NCI-H187 treated with DMSO at 0.1 percent for 48 hours (cell line): ENCODE measurements around the gene POLR3C.
"Not testable (repeated sequence)": the region's sequence is repeated elsewhere in the genome, so short reads cannot be mapped to it uniquely, and the experiment has no call there.

ENCODE experiments used
- DNase-seq: peaks from one replicate; lab custom pipeline; 2025; lab: John Stamatoyannopoulos, UW

The POLR3C gene, protein sequence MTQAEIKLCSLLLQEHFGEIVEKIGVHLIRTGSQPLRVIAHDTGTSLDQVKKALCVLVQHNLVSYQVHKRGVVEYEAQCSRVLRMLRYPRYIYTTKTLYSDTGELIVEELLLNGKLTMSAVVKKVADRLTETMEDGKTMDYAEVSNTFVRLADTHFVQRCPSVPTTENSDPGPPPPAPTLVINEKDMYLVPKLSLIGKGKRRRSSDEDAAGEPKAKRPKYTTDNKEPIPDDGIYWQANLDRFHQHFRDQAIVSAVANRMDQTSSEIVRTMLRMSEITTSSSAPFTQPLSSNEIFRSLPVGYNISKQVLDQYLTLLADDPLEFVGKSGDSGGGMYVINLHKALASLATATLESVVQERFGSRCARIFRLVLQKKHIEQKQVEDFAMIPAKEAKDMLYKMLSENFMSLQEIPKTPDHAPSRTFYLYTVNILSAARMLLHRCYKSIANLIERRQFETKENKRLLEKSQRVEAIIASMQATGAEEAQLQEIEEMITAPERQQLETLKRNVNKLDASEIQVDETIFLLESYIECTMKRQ

DNA sequence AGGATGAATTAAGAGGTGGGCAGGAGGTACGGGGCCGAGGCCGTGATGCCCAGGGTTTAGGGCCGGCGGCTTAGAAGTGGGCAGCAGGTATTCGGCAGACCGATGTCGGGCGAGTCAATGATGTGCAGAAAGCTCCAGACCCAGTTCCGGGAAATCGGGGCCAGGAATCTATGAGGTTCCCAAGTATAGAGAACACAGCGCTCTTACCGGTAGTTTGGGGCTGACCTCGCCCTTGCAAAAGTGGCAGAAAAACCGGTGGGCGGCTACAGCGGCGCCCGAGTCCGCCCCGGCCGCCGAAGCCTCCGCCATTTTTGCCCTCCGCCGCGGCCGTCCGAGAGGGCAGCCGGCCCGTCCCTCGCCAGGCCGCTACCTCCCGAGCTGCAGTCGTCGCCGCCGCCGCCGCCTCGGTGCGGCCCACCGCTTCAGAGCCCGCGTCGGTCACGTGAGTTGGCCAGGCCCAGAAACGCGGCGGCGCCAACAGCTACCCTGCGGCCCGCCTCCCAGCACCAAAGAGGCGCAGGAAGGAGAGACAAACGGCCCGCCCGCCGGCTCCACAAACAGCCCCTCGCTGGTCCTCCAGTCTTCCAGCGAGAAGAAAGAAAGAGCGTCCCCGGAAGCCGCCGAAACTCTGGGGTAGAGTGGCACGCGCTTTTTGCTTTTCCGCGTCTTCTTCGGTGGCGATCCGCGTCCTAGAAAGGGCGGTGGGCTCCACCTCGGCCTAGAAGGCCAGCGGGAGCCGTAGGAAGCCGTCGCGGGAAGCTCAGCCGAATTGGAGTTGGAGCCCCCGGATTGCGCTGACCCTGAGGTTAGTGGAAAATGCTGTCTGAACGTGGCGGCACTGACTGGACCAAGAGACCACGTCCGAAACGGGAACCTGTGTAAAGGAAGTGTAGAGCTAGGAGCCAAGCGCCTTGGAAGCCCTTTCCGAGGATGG is at the start of gene POLR3C, which contains the start of gene RNF115:
POLR3C (plus strand) TSS at position 636 of the 934 bp plus-strand sequence. CDS start 1,577 bp downstream, outside the sequence.
RNF115 (minus strand) TSS at position 531 of the 934 bp plus-strand sequence; CDS start at position 309, 222 bp downstream.
- DNase-seq = peak; percentile 92

DNA sequence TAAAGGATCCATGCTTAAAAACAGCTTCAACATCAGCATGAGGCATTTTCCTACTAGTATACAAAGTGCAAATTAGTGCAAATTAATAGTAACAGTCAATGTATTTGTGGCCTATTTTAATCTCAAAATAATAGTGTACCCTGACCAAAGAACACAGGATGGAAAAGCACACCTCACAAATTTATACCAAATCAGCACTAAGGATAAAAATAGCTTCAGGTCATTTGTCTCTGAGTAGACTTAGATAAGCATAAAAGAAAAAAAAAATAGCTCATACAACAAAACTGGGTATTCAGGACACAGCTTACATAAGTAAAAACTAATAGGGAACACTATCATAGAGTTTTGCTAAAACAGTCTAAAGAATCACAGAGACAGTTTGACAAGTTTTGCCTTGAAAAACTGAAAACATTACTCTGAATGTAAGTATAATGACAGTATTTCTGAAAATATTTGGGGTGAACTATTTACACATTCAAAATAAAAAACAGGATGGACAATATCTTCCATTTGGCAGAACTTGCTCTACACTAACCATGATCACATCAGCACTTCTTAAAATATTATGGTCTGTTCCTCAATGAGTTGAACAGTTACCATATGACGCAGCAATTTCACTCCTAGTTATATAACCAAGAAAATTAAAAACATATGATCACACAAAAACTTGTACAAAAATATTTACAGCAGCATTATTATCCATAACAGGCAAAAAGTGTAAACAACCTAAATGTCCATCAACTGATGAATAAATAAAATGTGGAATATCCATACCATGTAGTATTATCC is 46.4 kb upstream of the POLR3C start:
- DNase-seq = no peak

DNA sequence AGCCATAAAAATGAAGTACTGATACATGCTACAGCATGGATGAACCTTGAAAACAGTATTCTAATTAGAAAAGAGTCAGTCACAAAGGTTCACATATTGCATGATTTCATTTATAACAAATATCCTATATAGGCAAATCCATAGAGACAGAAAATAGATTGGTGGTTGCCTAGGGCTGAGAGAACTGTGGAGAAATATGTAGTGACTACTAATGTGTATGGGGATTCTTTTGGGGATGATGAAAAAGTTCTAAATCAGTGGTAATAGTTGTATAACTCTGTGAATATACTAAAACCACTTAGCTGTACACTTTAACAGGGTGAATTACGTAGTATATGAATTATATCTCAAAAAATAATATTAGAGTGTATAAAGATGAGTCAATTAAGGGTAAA is 45.9 kb upstream of the POLR3C start:
- no peak for DNase-seq

DNA sequence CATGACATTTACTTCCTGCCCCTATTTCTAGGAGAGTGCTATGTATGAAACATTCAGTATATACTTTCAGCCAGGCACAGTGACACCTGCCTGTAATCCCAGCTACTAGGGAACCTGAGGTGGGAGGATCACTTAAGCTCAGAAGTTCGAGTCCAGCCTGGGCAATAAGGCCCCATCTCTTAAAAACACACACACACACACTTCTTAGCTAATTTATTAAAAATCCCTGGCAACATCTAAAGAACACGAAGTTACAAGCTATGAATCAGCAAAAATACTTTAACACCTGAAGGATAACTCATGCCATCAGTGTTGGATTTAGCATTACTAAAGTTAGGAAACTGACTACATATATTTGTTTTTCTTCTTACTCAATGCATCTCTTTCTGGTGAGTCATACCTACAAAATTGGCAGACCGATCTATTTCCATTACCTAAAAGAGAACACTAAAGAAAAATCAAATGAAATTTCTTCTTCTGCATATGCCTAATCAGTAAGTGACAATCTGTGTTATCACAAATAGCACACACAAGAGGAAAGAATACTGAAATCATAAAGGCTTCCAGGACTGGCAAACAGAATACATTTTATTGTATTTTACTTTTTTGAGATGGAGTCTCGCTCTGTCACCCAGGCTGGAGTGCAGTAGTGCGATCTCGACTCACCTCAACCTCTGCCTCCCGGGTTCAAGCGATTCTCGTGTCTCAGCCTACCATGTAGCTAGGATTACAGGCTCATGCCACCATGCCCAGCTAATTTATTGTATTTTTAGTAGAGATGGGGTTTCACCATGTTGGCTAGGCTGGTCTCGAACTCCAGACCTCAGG is 41.5 kb upstream of the POLR3C start:
- no peak for DNase-seq

DNA sequence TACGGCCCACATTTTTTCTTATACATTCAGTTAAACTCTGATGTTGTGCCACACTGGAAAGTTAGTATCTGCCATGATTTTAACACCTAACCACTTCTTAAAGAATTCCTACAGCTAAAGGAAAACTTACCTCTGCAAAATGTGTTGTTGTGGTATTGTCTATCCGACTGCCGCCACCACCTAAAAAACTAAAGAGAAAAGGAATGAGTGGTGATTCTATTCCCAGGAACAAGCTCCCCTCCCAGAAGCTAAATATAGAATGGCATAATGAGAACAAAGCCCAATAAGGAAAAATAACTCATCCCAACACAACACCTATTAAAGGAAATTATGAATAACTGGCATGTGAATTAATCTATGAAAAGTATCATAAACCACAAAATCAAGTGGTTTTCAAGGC is 39.6 kb upstream of the POLR3C start:
- no peak for DNase-seq

DNA sequence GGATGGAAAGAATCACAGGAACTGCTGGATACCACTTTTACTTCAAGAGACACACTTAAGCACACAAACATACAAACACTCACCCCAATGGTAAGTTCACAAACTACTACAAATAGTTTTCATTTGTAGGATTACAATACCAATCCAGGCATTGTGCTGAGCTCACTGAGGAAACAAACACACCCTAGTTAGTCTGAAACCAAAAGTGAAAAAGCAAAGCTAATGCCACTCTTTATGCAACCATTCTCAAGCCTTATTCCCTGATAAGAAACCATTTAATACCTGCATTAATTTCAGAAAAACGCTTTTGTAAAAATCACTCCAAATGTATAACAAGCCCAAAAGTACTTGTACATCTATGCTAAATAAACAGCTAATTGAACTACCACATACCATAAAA is 38.5 kb upstream of the POLR3C start:
- no peak for DNase-seq

DNA sequence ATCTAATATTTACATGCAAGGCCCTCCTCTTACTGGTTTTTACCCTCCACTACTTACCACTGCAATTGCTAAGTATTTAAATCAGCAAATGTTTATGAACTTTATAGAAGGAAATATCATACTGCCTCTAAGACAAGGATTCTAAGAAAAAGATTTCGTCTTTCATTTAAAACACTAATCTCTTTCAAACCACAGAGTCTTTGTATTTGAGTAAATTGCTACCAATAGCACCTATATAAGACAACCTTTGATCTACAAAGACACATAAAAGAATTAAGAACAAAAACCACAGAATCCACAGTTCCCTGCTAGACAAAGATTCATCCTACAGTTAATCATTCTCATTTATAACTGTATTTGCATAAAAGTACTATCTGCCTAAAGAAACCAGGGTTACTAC is 37.7 kb upstream of the POLR3C start:
- DNase-seq = no peak

DNA sequence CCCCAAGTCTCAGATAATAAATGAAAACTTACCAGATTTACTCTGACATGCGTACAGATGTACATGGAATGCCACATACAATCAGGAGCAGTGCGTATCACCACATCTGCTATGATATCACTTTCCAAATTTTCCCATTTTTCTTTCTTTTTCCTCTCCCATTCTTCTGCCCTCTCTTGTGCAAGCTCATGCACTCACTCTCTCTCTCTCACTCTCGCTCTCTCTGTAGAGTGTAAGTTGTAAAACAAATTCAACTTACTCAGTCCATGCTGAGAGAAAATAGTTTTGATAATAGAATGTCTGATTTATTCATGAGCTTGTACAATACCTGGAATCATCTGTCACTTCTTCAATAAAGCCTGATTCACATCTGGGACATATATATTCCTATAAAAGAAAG is 35.4 kb upstream of the POLR3C start:
- no peak for DNase-seq

DNA sequence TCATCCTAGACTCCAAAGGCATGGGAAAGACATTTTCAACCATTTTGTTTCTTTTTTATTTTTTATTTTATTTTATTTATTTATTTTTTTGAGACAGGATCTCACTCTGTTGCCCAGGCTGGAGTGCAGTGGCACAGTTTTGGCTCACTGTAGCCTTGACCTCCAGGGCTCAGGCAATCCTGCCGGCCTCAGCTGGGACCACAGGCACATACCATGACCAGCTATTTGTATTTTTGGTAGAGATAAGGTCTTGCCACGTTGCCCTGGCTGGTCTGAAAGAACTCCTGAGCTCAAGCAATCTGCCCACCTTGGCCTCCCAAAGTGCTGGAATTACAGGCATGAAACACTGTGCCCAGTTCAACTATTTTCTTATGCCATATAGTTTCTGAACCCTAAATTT is 32.1 kb upstream of the POLR3C start:
- DNase-seq = not testable (repeated sequence)

DNA sequence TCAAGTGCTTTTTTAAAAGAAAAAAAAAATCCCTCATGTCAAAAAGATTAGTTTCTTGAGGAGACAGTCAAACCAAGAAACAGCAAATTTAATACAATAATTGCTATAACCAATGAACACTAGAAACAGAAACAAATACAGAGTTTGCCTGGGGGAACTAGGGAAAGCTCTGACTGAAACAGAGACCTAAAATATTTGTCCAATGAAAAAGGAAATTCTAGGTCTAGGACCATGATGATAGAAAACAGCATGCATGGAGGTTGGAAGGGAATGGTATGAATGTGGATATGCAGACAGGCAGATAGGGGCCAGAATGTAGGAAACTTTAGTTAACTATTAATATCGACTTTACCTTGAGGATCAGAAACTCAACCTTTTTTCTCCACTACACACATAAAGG is 31.5 kb upstream of the POLR3C start:
- DNase-seq = no peak

DNA sequence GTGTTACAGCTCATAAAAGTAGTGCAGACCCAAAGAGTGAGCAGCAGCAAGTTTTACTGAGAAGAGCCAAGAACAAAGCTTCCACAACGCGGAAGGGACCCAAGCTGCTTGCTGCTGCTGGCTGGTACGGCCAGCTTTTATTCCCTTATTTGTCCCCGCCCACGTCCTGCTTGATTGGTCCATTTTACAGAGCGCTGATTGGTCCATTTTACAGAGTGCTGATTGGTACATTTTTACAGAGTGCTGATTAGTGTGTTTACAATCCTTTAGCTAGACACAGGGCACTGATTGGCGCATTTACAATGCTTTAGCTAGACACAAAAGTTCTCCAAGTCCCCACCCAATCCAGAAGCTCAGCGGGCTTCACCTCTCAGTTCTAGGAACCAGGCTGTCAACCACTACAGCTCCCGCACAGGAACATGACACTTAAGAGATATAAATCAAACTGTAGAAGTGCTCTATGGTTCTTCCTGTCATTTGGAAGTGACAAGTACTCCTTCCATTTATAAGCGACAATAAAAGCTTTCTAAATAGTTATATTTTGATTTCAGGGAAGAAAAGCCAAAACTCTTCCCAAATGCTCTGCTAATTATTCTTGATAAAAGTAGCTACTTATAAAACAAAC is 28.6 kb upstream of the POLR3C start:
- DNase-seq = no peak

DNA sequence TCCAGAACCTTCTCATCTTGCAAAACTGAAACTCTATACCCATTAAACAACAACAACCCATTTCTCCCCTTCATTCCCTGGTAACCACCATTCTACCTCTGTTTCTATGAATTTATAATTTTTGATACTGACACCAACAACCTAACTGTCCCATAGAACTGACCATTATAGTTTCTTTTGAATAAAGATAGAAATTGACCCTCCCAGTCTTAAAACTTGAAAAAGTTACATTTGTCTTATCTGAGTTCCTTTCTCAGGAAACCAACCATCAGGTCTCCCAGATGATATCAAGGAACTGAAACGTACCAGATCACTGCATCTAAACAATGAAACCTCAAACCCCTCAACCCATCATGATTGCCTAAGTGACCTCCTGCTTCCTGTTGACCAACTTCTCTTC is 27.2 kb upstream of the POLR3C start:
- DNase-seq = no peak

DNA sequence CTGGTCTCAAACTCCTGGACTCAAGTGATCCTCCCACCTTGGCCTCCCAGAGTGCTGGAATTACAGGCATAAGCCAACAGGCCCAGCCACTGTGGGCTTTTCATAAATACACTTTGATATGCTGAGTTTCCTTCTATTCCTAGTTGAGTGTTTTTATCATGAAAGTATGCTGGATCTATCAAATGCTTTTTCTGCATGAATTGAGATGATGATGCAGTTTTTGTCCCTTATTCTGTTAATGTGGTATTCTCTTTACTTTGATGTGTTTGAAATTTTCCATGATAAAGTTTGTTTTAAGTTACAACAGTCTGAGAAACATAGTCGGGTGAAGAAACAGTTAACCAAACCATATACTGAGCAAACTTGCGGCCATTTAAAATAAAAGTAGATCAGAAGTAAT is 24.2 kb upstream of the POLR3C start:
- DNase-seq = no peak

DNA sequence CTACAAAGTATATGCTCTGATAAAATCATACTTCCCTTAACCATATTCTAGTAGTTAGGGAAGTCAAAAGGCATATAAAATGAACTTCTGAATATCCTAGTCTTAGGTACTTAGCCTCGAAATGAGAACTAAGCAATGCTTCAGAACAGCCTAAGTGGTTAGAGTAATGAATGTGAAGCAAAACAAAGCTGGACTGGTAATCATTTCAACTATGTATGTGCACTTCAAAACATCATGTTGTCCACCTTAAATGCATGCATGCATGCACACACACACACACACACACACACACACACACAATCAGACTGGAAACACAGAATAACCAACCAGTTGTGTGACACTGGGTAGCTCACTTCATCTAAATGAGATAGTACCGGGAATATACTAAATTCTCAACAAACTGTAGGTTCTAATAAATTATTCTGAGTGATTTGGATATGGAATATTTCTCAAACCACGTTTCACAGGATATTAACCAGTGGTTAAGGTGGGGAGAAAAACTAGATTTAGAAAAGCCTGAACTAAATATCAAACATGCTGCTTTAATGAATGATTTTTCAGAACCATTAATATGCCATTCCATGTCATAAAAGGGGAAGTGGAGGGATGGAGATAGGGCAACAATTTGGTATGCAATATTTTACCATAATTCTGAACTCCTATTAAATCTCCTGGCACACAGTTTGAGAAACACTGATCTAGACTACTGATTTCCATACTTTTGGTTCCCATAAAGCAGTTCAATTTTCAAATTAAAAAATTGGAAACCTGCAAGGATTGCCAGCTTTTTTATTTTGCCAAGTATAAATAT is 19.6 kb upstream of the POLR3C start:
- no peak for DNase-seq

DNA sequence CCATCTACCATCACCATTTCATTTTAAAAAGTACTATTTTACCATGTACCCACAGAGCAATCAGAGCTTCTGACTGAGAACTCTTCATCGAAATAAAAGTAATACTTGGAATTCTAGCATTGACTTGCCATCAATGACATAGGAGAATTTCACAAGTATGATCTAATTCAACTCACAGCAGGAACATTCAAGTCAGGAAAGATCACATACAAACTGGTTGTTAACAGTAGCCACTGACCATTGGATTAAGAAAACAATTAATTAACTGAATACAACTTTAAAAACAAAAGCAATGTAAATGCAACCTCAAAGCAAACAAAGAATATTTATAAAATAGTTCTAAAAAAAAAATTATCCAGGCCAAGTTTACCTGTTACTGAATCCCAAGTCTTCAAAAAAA is 18.9 kb upstream of the POLR3C start:
- no peak for DNase-seq

DNA sequence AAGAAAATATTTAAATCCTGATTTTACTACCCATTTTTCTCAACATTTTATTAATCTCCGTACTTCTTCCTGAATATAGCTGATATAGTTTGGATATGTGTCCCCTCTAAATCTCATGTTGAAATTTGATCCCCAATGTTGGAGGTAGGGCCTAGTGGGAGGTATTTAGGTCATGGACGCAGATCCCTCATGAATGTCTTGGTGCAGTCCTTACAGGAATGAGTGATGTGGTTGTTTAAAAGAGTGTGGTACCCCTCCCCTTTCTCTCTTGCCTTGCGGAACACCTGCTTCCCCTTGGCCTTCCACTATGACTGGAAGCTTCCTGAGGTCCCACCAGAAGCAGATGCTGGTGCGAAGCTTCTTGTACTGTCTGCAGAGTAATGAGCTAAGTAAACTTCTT is 17.6 kb upstream of the POLR3C start:
- DNase-seq = no peak

DNA sequence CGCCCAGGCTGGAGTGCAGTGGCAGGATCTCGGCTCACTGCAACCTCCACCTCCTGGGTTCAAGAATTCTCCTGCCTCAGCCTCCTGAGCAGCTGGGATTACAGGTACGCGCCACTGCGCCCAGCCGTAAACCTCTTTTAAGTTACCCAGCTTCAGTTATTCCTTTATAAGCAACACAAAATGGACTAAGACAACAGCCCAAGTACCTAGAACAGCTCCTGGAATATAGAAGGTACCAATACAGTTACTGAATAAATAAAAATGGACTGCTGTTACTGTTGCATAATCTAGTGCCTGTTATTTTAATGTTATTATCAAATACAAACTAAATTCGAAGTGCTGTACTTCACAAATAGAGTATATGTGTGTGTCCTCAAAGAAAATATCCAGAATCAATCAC is 17.2 kb upstream of the POLR3C start:
- no peak for DNase-seq

DNA sequence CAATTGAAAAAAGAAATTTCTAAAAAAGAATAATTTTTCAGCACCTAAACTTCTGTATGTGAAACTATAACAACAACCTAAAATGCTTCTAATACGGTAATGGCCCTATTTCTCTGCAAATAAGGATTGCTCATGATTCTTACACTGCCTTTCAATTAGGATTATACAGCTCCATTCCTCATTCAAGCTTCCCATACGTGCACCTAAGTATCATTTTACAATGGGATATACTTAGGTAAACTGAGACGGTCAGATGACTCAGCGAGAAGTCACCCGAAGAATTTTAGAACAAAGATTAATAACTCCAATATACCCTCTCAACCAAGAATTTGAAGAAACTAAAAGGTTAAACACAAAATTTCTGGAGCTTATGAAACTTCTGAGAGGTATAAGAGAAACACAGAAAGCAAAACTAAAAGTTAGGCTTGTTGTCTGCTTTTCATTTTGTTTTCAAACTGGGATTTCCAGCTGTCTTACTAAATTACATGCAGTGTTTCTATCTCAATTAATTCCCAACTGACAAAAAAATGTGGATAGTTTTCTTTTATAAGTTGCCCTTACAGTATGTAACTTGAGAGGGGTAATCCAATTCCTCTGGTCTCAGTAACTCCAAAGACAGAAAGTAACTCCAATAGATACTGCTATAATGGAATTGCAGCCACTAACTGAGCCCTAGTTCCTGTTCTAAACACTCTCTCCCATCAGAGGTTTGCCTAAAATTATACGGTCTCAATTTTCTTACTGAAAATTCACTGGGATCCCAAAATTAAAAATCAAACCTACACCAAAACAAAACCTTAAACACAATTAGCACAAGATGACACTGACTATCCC is 10.8 kb upstream of the POLR3C start:
- not testable (repeated sequence) for DNase-seq

DNA sequence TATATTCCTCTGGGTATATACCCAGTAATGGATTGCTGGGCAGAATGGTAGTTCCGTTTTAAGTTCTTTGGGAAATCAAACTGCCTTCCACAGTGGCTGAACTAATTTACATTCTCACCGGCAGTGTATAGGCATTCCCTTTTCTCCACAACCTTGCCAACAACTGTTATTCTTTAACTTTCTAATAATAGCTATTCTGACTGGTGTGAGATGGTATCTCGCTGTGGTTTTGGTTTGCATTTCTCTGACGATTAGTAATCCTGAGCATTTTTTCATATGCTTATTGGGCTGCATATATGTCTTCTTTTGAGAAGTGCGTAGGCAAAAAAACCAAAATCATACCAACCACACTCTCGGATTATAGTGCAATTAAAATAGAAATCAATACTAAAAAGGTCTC is 5.9 kb upstream of the POLR3C start:
- DNase-seq = not testable (repeated sequence)
